HepG2 (cell line): ENCODE results near the gene GMEB2. TPM values are rescaled to one million over a fixed set of nuclear protein-coding genes. Genes with fewer than 3 reads are reported as not detected.
A peak's percentile ranks its signal among the peaks of the same experiment; 100 is the strongest.

Experiments
- ATAC-seq: fragments of 200-7000 bp; cut with Tn5 transposase; 3 replicates; pipeline ENCODE4 v1.9.1; 2020; ENCODE audit warnings: mild to moderate bottlenecking, moderate library complexity
- BruUV-seq: library from RNA; stranded (reverse); fragments of 400-500 nt; replicated peaks from 2 replicates; lab custom pipeline; 2021; lab: Mats Ljungman, UMichigan
- CTCF ChIA-PET: fragments of 300-600 bp; formaldehyde crosslinking; extraction: SDS; loops from one replicate; lab custom pipeline; 2021; ENCODE audit warnings: low total read pairs, inconsistent platforms, low intra/inter-chr PET ratio; lab: Yijun Ruan, JAX
- POLR2A ChIA-PET: fragments of 350-600 bp; sonication (Branson Sonifier 250); formaldehyde crosslinking; loops from one replicate; lab custom pipeline; 2020; ENCODE audit warnings: antibody characterized with exemption, inconsistent platforms; lab: Yijun Ruan, JAX
- DNase-seq: peaks from one replicate; pipeline ENCODE4 v3.0.0-alpha.2; 2015; ENCODE audit warnings: low spot score
- FAIRE-seq: peaks from 3 replicates; lab custom pipeline; 2011; peaks lifted over from hg19 to GRCh38; lab: Jason Lieb, UNC
- H2AFZ ChIP-seq: one replicate; pipeline ENCODE4 v1.6.1; 2011; ENCODE audit warnings: low read length, inconsistent platforms
- H3K27ac ChIP-seq: fragments of 300-600 bp; 3 replicates; pipeline ENCODE4 v1.8.0; 2011; ENCODE audit warnings: mixed run types, mild to moderate bottlenecking, mixed read lengths, low read length, inconsistent platforms; ENCODE audit not compliant: insufficient read depth; ENCODE audit errors: extremely low read length
- H3K27me3 ChIP-seq, 2 experiments: fragments of 200-600 bp in 1 of 2; 2 replicates in 1 of 2; 3 replicates in 1 of 2; pipeline versions ENCODE4 v1.6.0 to v1.8.0; 2011; ENCODE audit warnings: low read length in 2 of 2, mild to moderate bottlenecking in 2 of 2, moderate library complexity in 2 of 2, inconsistent platforms in 1 of 2; ENCODE audit not compliant: insufficient read depth in 2 of 2, control insufficient read depth in 1 of 2
- H3K36me3 ChIP-seq, 2 experiments: fragments of 200-600 bp in 1 of 2; replicated peaks in 1 of 2; 2 replicates in 1 of 2; 3 replicates in 1 of 2; pipeline versions ENCODE4 v1.5.1 to v1.8.0; 2011; ENCODE audit warnings: low read length in 2 of 2, inconsistent platforms in 1 of 2; ENCODE audit not compliant: insufficient read depth in 2 of 2, control insufficient read depth in 1 of 2
- H3K4me1 ChIP-seq: 2 replicates; pipeline ENCODE4 v1.5.1; 2012; ENCODE audit warnings: low read length, inconsistent platforms; ENCODE audit not compliant: insufficient read depth
- H3K4me2 ChIP-seq: 2 replicates; pipeline ENCODE4 v1.6.0; 2011; ENCODE audit warnings: low read depth, low read length, inconsistent platforms
- H3K4me3 ChIP-seq, 3 experiments: fragments of 200-600 bp in 1 of 3; sonication (generic), shearing (Covaris generic) in 1 of 3; replicated peaks in 1 of 3; 2 replicates each; pipeline ENCODE4 v1.5.1; 2011 to 2016; ENCODE audit warnings: low read length in 3 of 3, inconsistent platforms in 2 of 3, low read depth in 2 of 3, mild to moderate bottlenecking in 2 of 3, control low read depth in 1 of 3, mixed read lengths in 1 of 3; ENCODE audit not compliant: insufficient read depth in 1 of 3
- H3K79me2 ChIP-seq: one replicate; pipeline ENCODE4 v1.6.1; 2011; ENCODE audit warnings: low read length, inconsistent platforms; ENCODE audit not compliant: insufficient read depth
- H3K9ac ChIP-seq: 2 replicates; pipeline ENCODE4 v1.6.0; 2011; ENCODE audit warnings: mild to moderate bottlenecking, low read depth, low read length, inconsistent platforms; ENCODE audit not compliant: insufficient read depth
- H3K9me3 ChIP-seq: 2 replicates; pipeline ENCODE4 v1.5.1; 2012; ENCODE audit warnings: mild to moderate bottlenecking, low read length
- H4K20me1 ChIP-seq: 2 replicates; pipeline ENCODE4 v1.6.0; 2011; ENCODE audit warnings: inconsistent platforms, mild to moderate bottlenecking, low read length, moderate library complexity; ENCODE audit not compliant: insufficient read depth
- FOXC1 ChIP-seq: sonication (generic); formaldehyde crosslinking; IDR thresholded peaks from 2 replicates; pipeline ENCODE4 v1.8.0; 2022; ENCODE audit warnings: mild to moderate bottlenecking, missing genetic modification reagents, borderline replicate concordance
- HNRNPUL1 ChIP-seq: fragments of 200-400 bp; formaldehyde crosslinking; IDR thresholded peaks from 2 replicates; pipeline ENCODE4 v1.6.1; 2017; ENCODE audit warnings: low read depth, mild to moderate bottlenecking, low read length, moderate library complexity
- ZNF225 ChIP-seq: sonication (generic); formaldehyde crosslinking; IDR thresholded peaks from 2 replicates; pipeline ENCODE4 v1.4.0; 2020; ENCODE audit warnings: mild to moderate bottlenecking, missing genetic modification reagents
- ZNF556 ChIP-seq: sonication (generic); formaldehyde crosslinking; IDR thresholded peaks from 2 replicates; pipeline ENCODE4 v1.4.0; 2020; ENCODE audit warnings: mild to moderate bottlenecking, missing genetic modification reagents, borderline replicate concordance
- ZNF749 ChIP-seq: sonication (generic); formaldehyde crosslinking; IDR thresholded peaks from 2 replicates; pipeline ENCODE4 v1.8.0; 2022; ENCODE audit warnings: mild to moderate bottlenecking, missing genetic modification reagents, moderate library complexity, borderline replicate concordance
- WGBS: methylation state at CpG from one replicate; pipeline ENCODE4 v1.1.6; 2017; ENCODE audit warnings: low lambda C conversion rate; 5-methylcytosine and 5-hydroxymethylcytosine counted together
- in situ Hi-C: cut with HindIII; loops from 2 replicates; pipeline ENCODE4 v1.10.0; 2017; ENCODE audit warnings: low pct_unique_long_range_greater_than_20kb; ENCODE audit not compliant: extremely low pct_ligation_motif_present
- intact Hi-C: fragments of 100-400 bp; cut with micrococcal nuclease; formaldehyde crosslinking; loops from one replicate; pipeline ENCODE4 v1.10.0; 2022; ENCODE audit not compliant: unreplicated experiment
- polyA plus RNA-seq, 8 experiments: library from polyadenylated mRNA; depleted of rRNA in 3 of 8; stranded (reverse) in 7 of 8; unstranded in 1 of 8; fragments of >200 nt; fragmentation: Illumina TruSeq in 4 of 8; extraction: Trizol in 4 of 8; gene quantifications; 2 replicates each; pipeline versions ENCODE4 v1.2.1 to v1.2.3, GENCODE V29; 2011 to 2016; ENCODE audit warnings: low read depth in 4 of 8, missing spikeins in 1 of 8, mixed read lengths in 1 of 8; ENCODE audit not compliant: insufficient read depth in 1 of 8
- total RNA-seq, 5 experiments: library from RNA; depleted of rRNA; stranded (reverse); fragments of >200 nt; fragmentation: Illumina TruSeq; extraction: Trizol; gene quantifications; 2 replicates each; pipeline ENCODE4 v1.2.3, GENCODE V29; 2016; ENCODE audit warnings: low read depth in 1 of 5
- TF ChIP-seq, protein P1 (sequence below), 2 experiments: fragments of 450-650 bp in 1 of 2; sonication (generic) in 1 of 2; formaldehyde crosslinking in 1 of 2; IDR thresholded peaks; 2 replicates each; pipeline versions ENCODE4 v1.6.1 to v1.8.0; 2016 to 2022; ENCODE audit warnings: antibody characterized with exemption in 1 of 2, mild to moderate bottlenecking in 1 of 2, missing genetic modification reagents in 1 of 2
- TF ChIP-seq, protein P2 (sequence below): IDR thresholded peaks from 2 replicates; pipeline ENCODE4 v1.6.1; 2012; ENCODE audit warnings: inconsistent platforms
- TF ChIP-seq, protein P3 (sequence below), 2 experiments: sonication (generic) in 1 of 2; formaldehyde crosslinking in 1 of 2; IDR thresholded peaks; 2 replicates each; pipeline versions ENCODE4 v1.5.1 to v1.6.1; 2011 to 2020; ENCODE audit warnings: borderline replicate concordance in 1 of 2, low read depth in 1 of 2, low read length in 1 of 2, mild to moderate bottlenecking in 1 of 2, missing genetic modification reagents in 1 of 2, moderate library complexity in 1 of 2

Gene GMEB2
- total and polyA plus RNA-seq, 2 of the 13 experiments (the other 11 are each of a cell fraction or from before 2014, with no cell fraction given), result 10.6 to 12.4 TPM

DNA sequence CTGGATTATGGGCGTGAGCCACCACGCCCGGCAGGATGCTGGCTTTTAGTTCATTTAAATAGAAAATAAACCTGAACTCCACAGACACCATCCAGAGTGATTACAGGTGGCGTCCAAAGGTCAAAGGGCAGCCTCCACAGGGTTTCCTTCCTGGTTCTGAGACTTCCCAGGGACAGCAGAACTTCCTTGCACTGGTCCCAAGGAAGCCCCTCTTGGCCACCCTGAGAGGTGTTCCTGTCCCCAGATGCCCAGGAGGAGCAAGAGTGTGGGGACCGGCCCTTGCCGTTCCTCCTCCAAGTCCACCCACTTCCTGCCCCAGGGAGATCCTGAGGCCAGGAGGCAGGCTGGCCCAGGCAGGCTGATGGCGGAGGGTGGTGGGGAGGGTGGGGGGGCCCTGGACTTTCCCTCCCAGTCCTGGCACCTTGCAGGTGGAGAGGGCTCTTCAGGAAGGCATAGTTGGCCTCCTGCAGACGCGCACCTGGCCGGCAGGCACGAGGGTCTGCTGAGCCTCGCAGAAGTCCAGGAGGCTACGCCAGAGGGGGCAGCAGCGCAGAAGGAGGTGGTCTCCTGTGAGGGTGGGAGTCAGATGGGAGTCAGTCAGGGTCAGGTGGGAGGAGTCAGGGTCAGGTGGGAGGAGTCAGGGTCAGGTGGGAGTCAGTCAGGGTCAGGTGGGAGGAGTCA is 68.0 kb downstream of the GMEB2 start:
- ChIA-PET CTCF (no interaction called here), POLR2A (no interaction called here)
- BruUV-seq, result no TSS peak
- TF ChIP-seq, protein P1, sequence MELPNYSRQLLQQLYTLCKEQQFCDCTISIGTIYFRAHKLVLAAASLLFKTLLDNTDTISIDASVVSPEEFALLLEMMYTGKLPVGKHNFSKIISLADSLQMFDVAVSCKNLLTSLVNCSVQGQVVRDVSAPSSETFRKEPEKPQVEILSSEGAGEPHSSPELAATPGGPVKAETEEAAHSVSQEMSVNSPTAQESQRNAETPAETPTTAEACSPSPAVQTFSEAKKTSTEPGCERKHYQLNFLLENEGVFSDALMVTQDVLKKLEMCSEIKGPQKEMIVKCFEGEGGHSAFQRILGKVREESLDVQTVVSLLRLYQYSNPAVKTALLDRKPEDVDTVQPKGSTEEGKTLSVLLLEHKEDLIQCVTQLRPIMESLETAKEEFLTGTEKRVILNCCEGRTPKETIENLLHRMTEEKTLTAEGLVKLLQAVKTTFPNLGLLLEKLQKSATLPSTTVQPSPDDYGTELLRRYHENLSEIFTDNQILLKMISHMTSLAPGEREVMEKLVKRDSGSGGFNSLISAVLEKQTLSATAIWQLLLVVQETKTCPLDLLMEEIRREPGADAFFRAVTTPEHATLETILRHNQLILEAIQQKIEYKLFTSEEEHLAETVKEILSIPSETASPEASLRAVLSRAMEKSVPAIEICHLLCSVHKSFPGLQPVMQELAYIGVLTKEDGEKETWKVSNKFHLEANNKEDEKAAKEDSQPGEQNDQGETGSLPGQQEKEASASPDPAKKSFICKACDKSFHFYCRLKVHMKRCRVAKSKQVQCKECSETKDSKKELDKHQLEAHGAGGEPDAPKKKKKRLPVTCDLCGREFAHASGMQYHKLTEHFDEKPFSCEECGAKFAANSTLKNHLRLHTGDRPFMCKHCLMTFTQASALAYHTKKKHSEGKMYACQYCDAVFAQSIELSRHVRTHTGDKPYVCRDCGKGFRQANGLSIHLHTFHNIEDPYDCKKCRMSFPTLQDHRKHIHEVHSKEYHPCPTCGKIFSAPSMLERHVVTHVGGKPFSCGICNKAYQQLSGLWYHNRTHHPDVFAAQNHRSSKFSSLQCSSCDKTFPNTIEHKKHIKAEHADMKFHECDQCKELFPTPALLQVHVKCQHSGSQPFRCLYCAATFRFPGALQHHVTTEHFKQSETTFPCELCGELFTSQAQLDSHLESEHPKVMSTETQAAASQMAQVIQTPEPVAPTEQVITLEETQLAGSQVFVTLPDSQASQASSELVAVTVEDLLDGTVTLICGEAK (IDR thresholded peaks at IDR 0.05), result no peak
- TF ChIP-seq, protein P1 (CRISPR knock-in tag; IDR thresholded peaks at IDR 0.05), result no peak
- TF ChIP-seq ZNF225 (CRISPR knock-in tag) (0 out of 2 replicates have a peak, but pooled peaks have one; percentile 14), ZNF556 (CRISPR knock-in tag) (no peak), HNRNPUL1 (no peak), FOXC1 (CRISPR knock-in tag) (no peak), ZNF749 (CRISPR knock-in tag) (no peak)
- TF ChIP-seq, protein P2, sequence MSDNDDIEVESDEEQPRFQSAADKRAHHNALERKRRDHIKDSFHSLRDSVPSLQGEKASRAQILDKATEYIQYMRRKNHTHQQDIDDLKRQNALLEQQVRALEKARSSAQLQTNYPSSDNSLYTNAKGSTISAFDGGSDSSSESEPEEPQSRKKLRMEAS, result no peak
- TF ChIP-seq, protein P3, sequence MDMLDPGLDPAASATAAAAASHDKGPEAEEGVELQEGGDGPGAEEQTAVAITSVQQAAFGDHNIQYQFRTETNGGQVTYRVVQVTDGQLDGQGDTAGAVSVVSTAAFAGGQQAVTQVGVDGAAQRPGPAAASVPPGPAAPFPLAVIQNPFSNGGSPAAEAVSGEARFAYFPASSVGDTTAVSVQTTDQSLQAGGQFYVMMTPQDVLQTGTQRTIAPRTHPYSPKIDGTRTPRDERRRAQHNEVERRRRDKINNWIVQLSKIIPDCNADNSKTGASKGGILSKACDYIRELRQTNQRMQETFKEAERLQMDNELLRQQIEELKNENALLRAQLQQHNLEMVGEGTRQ (IDR thresholded peaks at IDR 0.05; ENCODE audit: low read depth, low read length), result no peak
- TF ChIP-seq, protein P3 (CRISPR knock-in tag; IDR thresholded peaks at IDR 0.05; ENCODE audit: borderline replicate concordance), result 0 out of 2 replicates have a peak, but pooled peaks have one; percentile 22

More for the DNA sequence above, 68.0 kb downstream of the GMEB2 start:
- H4K20me1 ChIP-seq, result no peaks in the 10 kb centered on the region; the same call in 1 of the 2 replicates
- H3K4me1 ChIP-seq, result peaks cover 27% of the 10 kb centered on the region
- no peak overlapping the region for H3K4me3 ChIP-seq
- no peak for DNase-seq
- FAIRE-seq, result no peak
- H3K27ac ChIP-seq, result no peak overlapping the region
- H3K9ac ChIP-seq, result no peak overlapping the region
- H3K36me3 ChIP-seq, result no peaks in the 10 kb centered on the region; a peak in 1 of 5 replicates
- no peak for ATAC-seq
- H3K4me2 ChIP-seq, result no peak overlapping the region
- WGBS, result 80% methylated on average over 14 of the region's 14 CpGs
- no peaks in the 10 kb centered on the region for H3K79me2 ChIP-seq
- intact Hi-C loops, result no loop called here
- H3K27me3 ChIP-seq, result peaks cover 9 to 22% of the 10 kb centered on the region in 2 experiments; a peak in 3 of 5 replicates
- no peaks in the 10 kb centered on the region for H3K9me3 ChIP-seq
- no peak overlapping the region for H2AFZ ChIP-seq
- in situ Hi-C loops, result no loop called here
